Right lobe of liver (tissue), 6 donors: ENCODE measurements around the gene CIROP. TPM values are rescaled to one million over a fixed set of nuclear protein-coding genes. Genes with fewer than 3 reads are reported as not detected.
A peak's percentile ranks its signal among the peaks of the same experiment; 100 is the strongest.

Experiments
- ATAC-seq, 4 donors: fragments of 200-7000 bp; cut with Tn5 transposase; one replicate each; pipeline ENCODE4 v1.9.1; 2020; ENCODE audit warnings: mild to moderate bottlenecking in 4 of 4, moderate library complexity in 4 of 4
- DNase-seq, 3 donors: peaks; one replicate each; pipeline ENCODE4 v3.0.0-alpha.2; 2020
- H3K27ac ChIP-seq, 3 donors: fragments of 200-600 bp; one replicate each; pipeline ENCODE4 v1.8.0; 2022
- H3K27me3 ChIP-seq, 2 donors: fragments of 200-600 bp; one replicate each; pipeline ENCODE4 v1.8.0; 2022
- H3K36me3 ChIP-seq, 4 donors: fragments of 200-600 bp; sonication (generic) in 1 of 4; one replicate each; pipeline versions ENCODE4 v1.5.1 to v1.8.0; 2017 to 2022; ENCODE audit warnings: control low read depth in 1 of 4
- H3K4me1 ChIP-seq, 4 donors: fragments of 200-600 bp; sonication (generic) in 1 of 4; one replicate each; pipeline versions ENCODE4 v1.5.1 to v1.8.0; 2017 to 2022; ENCODE audit warnings: control low read depth in 1 of 4
- H3K4me3 ChIP-seq, 3 donors: fragments of 200-600 bp; one replicate each; pipeline ENCODE4 v1.8.0; 2022
- H3K9me3 ChIP-seq, 4 donors: fragments of 200-600 bp; sonication (generic) in 1 of 4; one replicate each; pipeline versions ENCODE4 v1.5.1 to v1.8.0; 2017 to 2022; ENCODE audit warnings: control low read depth in 1 of 4
- CTCF ChIP-seq, 4 donors: fragments of 200-600 bp in 3 of 4; fragments of 450-650 bp in 1 of 4; IDR thresholded peaks; one replicate each; pipeline versions ENCODE4 v1.5.1 to v1.8.0; 2016 to 2022; ENCODE audit warnings: antibody characterized with exemption in 4 of 4, mild to moderate bottlenecking in 2 of 4
- POLR2A ChIP-seq: fragments of 450-650 bp; IDR thresholded peaks from one replicate; pipeline ENCODE4 v1.6.1; 2017; ENCODE audit warnings: antibody characterized with exemption, mild to moderate bottlenecking
- WGBS: methylation state at CpG from one replicate; pipeline ENCODE4 v1.1.6; 2018; ENCODE audit warnings: low coverage, low lambda C conversion rate; ENCODE audit not compliant: insufficient coverage; ENCODE audit errors: missing lambda C conversion rate; 5-methylcytosine and 5-hydroxymethylcytosine counted together
- intact Hi-C, 2 donors: fragments of 100-400 bp; cut with DNase I; formaldehyde crosslinking; loops; one replicate each; pipeline versions ENCODE4 v1.11.2 to v1.14.1; 2022
- total RNA-seq, 6 experiments: library from RNA; depleted of rRNA in 2 of 6; stranded (reverse); fragments of >200 nt in 2 of 6; fragmentation: NEBNext Ultra II Directional in 3 of 6; extraction: Animal tissue kit (Norgen Biotek cat#: 25700) in 3 of 6; gene quantifications; one replicate each; pipeline versions ENCODE4 v1.1.0 to v1.2.4, GENCODE V29; 2016 to 2023
- donor health status: DM: no; HTN: yes; CAD: no.
- donor health status: DM: no; HTN: no; CAD: no.
- donor health status: DM: no; HTN: no; CAD: no.
- donor health status: DM: no; HTN: yes; CAD: no.
- donor health status: DM: no; HTN: yes; CAD: no.

CIROP gene
- total RNA-seq, 6 experiments from 2014 or later, result not detected

DNA sequence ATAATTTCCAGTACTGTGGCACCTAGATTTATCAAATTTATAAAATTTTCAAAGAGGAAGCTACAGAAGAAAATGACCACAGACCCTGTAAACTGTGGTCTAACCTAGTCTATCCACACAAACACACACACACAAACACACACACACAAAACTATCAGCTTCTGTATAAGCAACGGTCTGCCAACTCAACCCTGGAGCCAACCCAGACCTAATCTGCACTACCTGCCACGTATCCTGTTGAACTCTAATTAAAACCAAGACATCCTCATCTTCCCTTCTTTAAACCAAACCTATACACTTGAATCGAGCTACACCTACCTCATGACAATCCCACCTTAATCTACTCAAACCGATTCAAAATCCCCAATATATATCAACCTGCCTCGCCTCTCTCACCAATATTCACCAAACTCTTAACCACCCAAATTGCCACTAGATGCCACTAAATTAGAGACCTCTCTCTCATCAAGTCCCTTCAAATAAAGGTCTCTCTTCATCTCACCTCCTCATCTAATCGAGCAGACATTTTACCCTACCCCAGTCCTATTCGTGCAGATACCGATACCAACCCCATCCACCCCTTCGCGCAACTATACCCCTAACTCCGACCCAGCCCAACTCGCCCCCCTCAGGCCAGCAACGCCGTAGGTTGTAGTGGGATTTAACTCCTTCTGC lies 10.7 kb downstream of the CIROP start:
- peaks cover 0 to 29% (median 8%) of the 10 kb centered on the region in 4 donors for H3K4me1 ChIP-seq
- DNase-seq, result no peak

GRCh38 chr14:23093526-23093925 lies 11.3 kb downstream of the CIROP start:
- DNase-seq, result no peak
- Histone ChIP-seq H3K36me3 (peaks cover 13 to 53% (median 21%) of the 10 kb centered on the region in 4 donors), H3K9me3 (no peaks in the 10 kb centered on the region), H3K4me1 (peaks cover 0 to 25% (median 8%) of the 10 kb centered on the region in 4 donors), H3K27me3 (no peaks in the 10 kb centered on the region), H3K27ac (no peak overlapping the region), H3K4me3 (peak overlapping the region in 2 of 3 donors; percentile 79 to 91)
- TF ChIP-seq CTCF (IDR thresholded peaks at IDR 0.05) (no peak), POLR2A (no peak)
- 82% methylated on average over 2 of the region's 2 CpGs for WGBS
- ATAC-seq, result no peak
- intact Hi-C loops, result no loop called here

More for the DNA sequence above, 10.7 kb downstream of the CIROP start:
- under 1% methylated on average over 14 of the region's 14 CpGs for WGBS
- Histone ChIP-seq H3K4me3 (peak overlapping the region; percentile 79 to 91 (median 86)), H3K9me3 (no peaks in the 10 kb centered on the region), H3K36me3 (peaks cover 12 to 47% (median 17%) of the 10 kb centered on the region in 4 donors), H3K27ac (peak overlapping the region; percentile 95 to 99 (median 96)), H3K27me3 (no peaks in the 10 kb centered on the region)
- ATAC-seq, result no peak
- no peak for TF ChIP-seq CTCF (IDR thresholded peaks at IDR 0.05)
- no peak for TF ChIP-seq POLR2A
- intact Hi-C loops, result no loop called here

- H3K27me3 ChIP-seq, result no peaks in the 10 kb centered on the region
- DNase-seq, result no peak
- peaks cover 13 to 55% (median 20%) of the 10 kb centered on the region in 4 donors for H3K36me3 ChIP-seq
- no peak for TF ChIP-seq CTCF (IDR thresholded peaks at IDR 0.05)
- no peak for TF ChIP-seq POLR2A
- H3K9me3 ChIP-seq, result no peaks in the 10 kb centered on the region
- H3K27ac ChIP-seq, result no peak overlapping the region
- ATAC-seq, result no peak
- WGBS, result 71% methylated on average over 2 of the region's 2 CpGs
- intact Hi-C loops, result no loop called here
- H3K4me3 ChIP-seq, result no peak overlapping the region
- H3K4me1 ChIP-seq, result peaks cover 0 to 25% (median 8%) of the 10 kb centered on the region in 4 donors
Measured at GRCh38 chr14:23093104-23093503, 11.7 kb downstream of the CIROP start.

DNA sequence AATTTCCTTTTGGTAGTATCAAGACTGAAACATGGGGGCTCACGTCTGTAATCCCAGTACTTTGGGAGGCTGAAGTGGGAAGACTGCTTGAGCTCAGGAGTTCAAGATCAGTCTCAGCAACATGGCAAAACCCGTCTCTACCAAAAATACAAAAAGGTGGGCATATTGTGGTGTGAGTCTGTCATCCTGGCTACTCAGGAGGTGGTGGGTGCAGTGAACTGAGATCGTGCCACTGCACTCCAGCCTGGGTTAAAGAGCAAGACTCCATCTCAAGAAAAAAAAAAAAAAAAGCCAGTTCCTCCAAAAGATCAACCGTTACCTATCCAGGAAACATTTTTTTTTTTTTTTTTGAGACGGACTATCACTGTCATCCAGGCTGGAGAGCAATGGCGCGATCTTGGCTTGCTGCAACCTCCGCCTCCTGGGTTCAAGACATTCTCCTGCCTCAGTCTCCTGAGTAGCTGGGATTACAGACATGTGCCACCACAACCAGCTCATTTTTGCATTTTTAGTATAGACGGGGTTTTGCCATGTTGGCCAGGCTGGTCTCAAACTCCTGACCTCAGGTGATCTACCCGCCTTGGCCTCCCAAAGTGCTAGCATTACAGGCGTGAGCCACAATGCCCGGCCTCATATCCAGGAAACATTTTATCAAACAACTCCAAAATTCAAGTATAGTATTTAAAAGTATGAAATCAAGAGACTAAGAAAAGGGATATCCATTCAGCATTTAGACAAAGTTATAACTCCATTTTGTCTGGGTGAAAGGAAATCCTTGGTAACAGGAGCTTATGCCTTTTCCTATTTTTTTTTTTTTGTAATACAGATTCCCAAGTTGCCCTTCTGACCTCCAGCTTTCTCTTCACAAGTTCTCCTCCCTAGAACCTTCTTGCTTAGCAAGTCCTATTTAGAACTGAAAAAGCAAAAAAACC lies 13.2 kb downstream of the CIROP start:
- intact Hi-C loops, result no loop called here

More for the DNA sequence above, 13.2 kb downstream of the CIROP start:
- no peak overlapping the region for H3K4me3 ChIP-seq
- peaks cover 0 to 12% (median 5%) of the 10 kb centered on the region in 4 donors for H3K4me1 ChIP-seq
- DNase-seq, result no peak
- 69% methylated on average over 9 of the region's 12 CpGs for WGBS
- H3K27me3 ChIP-seq, result no peaks in the 10 kb centered on the region
- peaks cover 13 to 65% (median 19%) of the 10 kb centered on the region in 4 donors for H3K36me3 ChIP-seq
- no peak for ATAC-seq
- no peaks in the 10 kb centered on the region for H3K9me3 ChIP-seq
- no peak for TF ChIP-seq CTCF (IDR thresholded peaks at IDR 0.05)
- TF ChIP-seq POLR2A, result no peak
- H3K27ac ChIP-seq, result no peak overlapping the region
